ENCODE results near the gene VAV3.

GRCh38 chr1:107830075-107830474 lies 134.9 kb downstream of the VAV3 start:
- TF ChIP-seq EZH2 (IDR thresholded peaks at IDR 0.05; ENCODE audit: low read length) = no peak
- TF ChIP-seq CTCF (optimal IDR thresholded peaks at IDR 0.05 in 1 of 3, IDR thresholded peaks at IDR 0.05 in 1 of 3, conservative IDR thresholded peaks at IDR 0.05 in 1 of 3; ENCODE audit: extremely low read depth in 1 of 3, insufficient read depth in 2 of 3, low read length in 3 of 3) = no peak
